ENCODE results near the gene N4BP2L2.

DNA sequence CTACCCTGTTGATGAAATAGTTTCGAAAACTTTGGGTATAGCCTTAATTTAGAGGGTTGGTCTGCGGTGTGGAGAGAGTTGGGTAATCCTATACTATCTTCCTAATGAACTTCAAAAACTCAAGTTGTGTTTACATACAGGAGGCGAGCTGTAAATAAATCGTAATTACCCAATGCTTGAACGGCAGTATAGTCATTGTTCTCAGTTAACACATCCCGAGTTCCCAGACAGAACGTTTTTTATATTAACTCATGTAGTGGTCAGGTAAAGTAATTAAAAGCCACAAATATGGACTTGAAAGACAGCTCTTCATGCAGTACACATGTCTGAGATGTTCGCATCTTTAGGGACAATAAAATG lies 49.2 kb upstream of the N4BP2L2 start:
- TF ChIP-seq, protein P1, sequence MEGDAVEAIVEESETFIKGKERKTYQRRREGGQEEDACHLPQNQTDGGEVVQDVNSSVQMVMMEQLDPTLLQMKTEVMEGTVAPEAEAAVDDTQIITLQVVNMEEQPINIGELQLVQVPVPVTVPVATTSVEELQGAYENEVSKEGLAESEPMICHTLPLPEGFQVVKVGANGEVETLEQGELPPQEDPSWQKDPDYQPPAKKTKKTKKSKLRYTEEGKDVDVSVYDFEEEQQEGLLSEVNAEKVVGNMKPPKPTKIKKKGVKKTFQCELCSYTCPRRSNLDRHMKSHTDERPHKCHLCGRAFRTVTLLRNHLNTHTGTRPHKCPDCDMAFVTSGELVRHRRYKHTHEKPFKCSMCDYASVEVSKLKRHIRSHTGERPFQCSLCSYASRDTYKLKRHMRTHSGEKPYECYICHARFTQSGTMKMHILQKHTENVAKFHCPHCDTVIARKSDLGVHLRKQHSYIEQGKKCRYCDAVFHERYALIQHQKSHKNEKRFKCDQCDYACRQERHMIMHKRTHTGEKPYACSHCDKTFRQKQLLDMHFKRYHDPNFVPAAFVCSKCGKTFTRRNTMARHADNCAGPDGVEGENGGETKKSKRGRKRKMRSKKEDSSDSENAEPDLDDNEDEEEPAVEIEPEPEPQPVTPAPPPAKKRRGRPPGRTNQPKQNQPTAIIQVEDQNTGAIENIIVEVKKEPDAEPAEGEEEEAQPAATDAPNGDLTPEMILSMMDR (conservative IDR thresholded peaks at IDR 0.05 in 1 of 2, IDR thresholded peaks at IDR 0.05 in 1 of 2; ENCODE audit: extremely low read depth in 1 of 2, insufficient read depth in 1 of 2, low read depth in 1 of 2, low read length in 2 of 2), result no peak
- no peak for TF ChIP-seq EZH2 (IDR thresholded peaks at IDR 0.05; ENCODE audit: borderline replicate concordance, low read length)
